Cortex of kidney (tissue), 1 donor: ENCODE results near the gene SPINT4.
"Not testable (repeated sequence)": the region's sequence is repeated elsewhere in the genome, so short reads cannot be mapped to it uniquely, and the experiment has no call there.

Experiments used
- DNase-seq: peaks from one replicate; lab custom pipeline; 2025; lab: John Stamatoyannopoulos, UW

Gene SPINT4

DNA sequence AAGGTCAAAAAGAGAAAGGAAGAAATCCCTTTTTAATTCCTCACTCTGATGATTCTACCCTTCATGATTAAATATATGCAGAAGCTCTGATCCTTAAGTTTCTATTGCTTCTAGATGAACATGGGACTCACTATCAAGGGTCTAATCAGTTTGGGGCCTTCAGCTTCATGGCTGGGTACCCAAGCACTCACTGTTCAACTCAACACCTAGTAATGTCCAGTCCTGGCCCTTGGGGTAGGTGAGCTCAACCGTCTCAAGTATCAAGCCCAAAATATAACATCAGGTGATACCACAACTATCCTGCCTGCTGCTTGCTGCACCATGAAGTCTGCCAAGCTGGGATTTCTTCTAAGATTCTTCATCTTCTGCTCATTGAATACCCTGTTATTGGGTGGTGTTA lies at the start of gene SPINT4:
Gene SPINT4 (plus strand): TSS at position 301 of the 400 bp plus-strand sequence. CDS start 21 bp downstream, at position 322.
- DNase-seq, result no peak

DNA sequence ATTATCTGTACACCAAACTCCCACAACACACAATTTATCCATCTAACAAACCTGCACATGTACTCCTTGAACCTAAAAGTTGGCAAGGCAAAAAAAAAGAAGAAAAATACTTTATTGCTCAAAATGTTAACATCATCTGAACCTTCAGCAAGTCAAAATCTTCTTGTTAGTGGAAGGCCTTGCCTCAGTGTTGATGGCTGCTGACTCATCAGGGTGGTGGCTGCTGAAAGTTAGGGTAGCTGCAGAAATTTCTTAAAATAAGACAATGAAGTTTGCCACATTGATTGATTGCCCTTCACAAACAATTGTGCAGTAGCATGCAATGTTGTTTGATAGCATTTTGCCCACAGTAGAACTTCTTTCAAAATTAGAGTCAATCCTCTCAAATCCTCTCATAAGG lies 49.4 kb upstream of the SPINT4 start:
- no peak for DNase-seq

DNA sequence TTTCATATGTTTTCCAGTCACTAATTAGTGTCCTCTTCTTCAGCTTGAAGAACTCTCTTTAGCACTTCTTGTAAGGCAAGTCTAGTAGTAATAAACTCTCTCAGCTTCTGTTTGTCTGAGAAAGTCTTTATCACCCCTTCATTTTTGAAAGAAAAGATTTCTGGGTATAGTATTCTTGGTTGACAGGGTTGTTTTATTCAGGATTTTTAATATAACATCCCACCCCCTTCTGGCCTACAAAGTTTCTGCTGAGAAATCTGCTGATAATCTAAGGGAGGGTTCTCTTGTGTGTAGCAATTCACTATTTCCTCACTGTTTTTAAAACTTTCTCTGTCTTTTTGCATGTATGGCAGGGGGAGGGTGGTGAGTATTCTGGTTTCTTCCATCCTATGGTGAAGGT lies 42.5 kb upstream of the SPINT4 start:
- DNase-seq, result no peak

DNA sequence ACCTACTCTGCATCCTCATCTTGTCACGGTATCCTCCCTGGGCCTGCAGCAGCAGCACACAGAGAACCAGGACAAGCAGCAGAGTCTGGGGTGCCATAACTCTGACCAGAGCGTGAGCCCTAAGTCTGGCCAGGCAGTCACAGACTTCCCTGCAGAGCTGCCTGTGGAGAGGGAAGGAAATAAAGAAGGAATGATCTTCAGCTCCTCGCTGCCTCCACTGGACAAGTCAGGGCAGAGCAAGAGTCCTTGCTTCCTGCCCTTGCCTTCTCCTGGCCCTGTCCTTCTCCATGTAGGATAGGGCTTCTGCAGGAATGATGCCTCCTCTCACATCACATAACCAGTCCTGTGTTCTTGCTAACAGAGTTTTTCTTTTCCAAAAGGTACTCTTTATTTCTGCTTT lies 36.3 kb upstream of the SPINT4 start:
- DNase-seq, result no peak

DNA sequence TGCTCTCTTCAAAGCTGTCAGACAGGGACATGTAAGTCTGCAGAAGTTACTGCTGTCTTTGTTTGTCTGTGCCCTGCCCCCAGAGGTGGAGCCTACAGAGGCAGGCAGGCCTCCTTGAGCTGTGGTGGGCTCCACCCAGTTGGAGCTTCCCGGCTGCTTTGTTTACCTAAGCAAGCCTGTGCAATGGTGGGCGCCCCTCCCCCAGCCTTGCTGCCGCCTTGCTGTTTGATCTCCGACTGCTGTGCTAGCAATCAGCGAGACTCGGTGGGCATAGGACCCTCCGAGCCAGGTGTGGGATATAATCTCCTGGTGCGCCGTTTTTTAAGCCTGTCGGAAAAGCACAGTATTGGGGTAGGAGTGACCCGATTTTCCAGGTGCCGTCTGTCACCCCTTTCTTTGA lies 28.8 kb upstream of the SPINT4 start:
- DNase-seq, result not testable (repeated sequence)

DNA sequence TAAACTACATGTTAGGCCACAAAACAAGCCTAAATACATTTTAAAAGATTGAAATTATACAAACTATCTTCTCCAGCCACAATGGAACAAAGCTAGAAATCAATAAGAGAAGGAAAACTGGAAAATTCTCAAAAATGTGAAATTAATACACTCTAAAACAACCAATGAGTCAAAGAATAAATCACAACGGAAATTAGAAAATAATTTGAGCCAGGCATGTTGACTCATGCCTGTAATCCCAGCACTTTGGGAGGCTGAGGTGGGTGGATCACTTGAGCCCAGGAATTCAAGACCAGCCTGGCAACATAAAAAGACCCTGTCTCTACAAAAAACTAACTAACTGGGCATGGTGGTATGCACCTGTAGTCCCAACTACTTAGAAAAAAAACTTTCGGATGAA lies 26.7 kb upstream of the SPINT4 start:
- no peak for DNase-seq

DNA sequence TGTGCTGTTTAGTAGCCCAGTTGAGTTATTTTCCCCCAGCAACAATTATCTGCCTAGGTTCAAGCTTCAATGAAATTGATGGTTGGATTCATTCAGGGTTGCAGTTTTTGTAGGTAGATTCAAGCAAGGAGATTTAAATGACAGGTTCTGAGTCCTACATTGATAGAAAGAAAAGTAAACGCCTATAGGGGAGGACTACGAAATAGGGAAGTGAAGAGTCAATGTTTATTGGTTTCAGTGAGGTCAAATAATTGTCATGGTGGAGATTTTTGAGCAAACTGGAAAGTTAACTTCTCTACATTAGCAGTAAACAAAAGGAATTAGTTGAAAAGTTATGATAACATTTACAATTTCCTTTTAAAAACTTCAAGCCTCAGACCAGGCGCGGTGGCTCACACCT lies 21.0 kb upstream of the SPINT4 start:
- no peak for DNase-seq

DNA sequence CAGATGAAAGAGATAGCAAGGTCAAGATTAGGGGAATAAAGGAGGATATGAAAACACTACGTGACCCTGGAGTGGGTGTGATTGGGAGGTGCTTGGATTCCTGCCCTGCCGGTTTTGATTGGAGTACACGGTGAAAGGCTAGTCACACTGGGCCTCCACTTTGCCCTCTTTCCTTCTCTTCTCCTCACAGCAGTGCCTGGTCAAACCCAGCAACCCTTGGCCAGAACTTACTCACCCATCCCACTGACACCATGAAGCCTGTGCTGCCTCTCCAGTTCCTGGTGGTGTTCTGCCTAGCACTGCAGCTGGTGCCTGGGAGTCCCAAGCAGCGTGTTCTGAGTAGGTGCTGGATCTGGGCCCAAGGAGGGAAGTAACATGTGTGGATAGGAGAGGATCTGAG lies 20.3 kb upstream of the SPINT4 start, which contains the start of gene WFDC13:
Gene WFDC13 (plus strand): TSS at position 166 of the 400 bp plus-strand sequence. CDS start 86 bp downstream, at position 252.
- no peak for DNase-seq

DNA sequence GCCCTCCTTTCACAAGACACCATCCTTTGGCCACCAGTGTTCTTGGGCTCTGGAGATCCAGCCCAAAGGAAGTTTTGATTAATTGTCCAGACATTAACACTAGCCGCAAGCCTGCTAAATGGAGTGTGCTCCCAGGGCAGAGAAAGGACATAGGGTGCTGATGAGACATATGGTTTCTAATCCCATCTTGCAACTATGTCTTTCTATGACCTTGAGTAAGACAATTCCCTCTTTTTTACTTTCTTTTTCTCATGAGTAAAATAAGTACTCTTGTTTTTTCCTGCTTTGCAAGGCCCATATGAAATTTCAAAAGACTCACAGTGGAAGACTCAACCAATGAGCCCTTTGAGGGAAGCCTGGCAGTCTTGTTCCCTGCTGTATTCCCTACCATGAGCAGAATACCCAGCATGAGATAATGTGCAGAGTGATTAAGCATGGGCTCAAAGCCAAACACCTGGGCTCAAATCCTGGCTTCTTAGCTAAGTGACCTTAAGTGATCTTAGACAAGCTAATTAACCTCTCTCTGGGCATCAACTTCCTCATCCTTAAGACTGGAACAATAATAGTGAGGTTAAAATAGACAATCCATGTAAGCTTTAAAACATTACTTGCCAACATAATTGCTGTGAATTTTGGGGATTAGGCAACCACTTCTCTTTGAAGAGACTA lies 17.0 kb upstream of the SPINT4 start, which contains the start of gene WFDC10B:
Gene WFDC10B (minus strand): TSS at position 51 of the 669 bp plus-strand sequence. CDS start 19,027 bp downstream, outside the sequence.
- no peak for DNase-seq

DNA sequence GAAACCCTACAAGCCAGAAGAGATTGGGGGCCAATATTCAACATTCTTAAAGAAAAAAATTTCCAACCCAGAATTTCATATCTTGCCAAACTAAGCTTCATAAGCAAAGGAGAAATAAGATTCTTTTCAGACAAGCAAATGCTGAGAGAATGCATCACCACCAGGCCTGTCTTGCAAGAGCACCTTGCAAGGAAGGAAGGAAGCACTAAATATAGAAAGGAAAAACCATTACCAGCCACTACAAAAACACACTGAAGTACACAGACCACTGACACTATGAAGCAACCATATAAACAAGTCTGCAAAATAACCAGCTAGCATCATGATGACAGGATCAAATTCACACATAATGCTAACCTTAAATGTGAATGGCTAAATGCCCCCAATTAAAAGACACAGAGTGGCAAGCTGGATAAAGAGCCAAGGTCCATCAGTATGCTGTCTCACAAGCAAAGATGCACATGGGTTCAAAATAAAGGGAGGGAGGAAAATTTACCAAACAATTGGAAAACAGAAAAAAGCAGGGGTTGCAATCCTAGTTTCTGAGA lies 5.9 kb upstream of the SPINT4 start:
- not testable (repeated sequence) for DNase-seq

DNA sequence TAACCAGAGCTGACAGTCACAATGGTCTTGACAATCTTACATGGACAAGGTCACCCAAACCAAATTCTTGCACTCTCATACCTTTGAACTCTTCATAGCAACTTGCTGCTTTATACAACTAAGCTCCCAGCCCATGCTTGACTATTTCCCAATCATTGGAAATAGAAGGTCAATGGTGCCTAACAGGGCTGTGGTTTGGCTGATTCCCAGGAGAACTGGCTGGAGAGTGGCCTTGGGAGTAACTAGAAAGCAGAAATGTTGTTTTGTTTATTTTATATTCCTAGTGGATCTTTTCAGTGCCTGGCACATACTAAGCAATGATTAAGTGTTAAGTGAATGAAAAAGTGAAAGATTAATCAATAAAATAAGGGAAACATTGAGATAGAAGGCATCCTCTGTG lies 3.0 kb downstream of the SPINT4 start:
- DNase-seq, result no peak

DNA sequence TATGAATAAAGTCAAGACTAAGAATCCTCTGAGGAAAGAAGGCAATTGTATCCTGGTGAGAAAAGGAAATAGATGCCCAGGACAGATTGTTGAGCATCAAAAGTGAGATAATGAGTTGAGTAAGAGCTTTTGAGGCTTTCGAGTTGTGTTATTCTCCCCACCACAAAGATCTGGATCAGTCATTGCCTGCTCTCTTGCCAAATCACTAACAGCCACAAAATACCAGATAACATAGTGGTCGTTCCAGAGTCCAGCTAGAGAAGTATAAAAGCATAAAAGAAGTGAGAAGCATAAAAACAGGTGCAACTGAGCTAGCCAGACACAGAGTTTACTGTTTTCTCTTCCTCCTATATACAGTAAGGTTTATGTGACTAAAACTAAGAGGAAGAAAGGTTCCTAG lies 4.9 kb downstream of the SPINT4 start:
- DNase-seq, result no peak

DNA sequence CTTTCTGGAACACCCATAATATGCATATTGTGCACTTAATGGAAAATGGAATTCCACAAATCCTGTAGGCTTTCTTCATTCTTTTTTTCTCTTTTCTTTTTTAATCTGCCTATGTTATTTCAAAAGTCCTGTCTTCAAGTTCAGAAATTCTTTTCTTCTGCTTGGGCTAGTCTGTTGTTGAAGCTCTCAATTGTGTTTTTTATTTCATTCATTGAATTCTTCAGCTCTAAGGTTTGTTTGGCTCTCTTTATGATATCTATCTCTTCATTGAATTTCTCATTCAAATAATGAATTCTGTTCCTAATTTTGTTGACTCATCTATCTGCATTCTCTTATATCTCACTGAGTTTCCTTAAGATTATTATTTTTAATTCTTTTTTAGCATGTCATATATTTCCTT lies 10.1 kb downstream of the SPINT4 start:
- DNase-seq, result no peak

DNA sequence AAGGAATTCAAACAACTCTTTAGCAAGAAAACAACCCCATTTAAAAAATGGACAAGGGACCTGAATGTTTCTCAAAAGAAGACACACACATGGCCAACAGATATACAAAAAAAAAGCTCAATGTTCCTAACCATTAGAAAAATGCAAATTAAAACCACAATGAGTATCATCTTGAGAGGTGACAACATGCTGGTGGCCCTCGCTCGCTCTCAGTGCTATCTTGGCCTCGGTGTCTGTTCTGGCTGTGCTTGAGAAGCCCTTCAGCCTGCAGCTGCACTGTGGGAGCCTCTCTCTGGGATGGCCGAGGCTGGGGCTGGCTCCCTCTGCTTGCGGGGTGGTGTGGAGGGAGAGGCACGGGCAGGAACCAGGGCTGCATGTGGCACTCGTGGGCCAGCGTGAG lies 13.4 kb downstream of the SPINT4 start:
- DNase-seq, result no peak

DNA sequence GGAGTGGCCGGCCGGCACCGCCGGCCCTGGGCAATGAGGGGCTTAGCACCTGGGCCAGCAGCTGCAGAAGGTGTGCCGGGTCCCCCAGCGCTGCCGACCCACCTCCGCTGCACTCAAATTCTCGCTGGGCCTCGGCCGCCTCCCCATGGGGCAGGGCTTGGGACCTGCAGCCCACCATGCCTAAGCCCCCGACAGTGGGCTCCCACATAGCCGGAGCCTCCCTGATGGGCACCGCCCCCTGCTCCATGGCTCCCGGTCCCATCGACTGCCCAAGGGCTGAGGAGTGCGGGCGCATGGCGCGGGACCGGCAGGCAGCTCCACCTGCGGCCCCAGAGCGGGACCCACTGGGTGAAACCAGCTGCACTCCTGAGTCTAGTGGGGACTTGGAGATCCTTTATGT lies 13.8 kb downstream of the SPINT4 start:
- no peak for DNase-seq

DNA sequence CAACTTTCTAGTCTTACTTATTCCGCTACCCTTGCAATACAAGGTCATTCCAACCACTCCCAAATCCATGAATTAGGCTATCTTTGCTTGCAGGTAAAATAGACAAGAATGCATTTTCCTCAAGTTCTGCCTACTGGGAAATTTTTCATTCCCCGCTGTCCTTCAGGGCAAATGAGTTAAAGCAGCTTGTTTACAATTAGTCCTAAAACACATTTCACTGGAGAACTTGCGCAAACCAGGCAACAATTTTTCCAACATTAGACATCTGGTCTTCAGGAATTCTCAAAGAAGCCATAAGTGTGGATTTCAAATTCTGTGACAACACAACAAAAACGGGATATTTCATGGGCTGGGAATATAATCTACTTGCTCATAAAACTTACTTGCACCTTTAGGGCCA lies 20.4 kb downstream of the SPINT4 start:
- DNase-seq, result no peak

DNA sequence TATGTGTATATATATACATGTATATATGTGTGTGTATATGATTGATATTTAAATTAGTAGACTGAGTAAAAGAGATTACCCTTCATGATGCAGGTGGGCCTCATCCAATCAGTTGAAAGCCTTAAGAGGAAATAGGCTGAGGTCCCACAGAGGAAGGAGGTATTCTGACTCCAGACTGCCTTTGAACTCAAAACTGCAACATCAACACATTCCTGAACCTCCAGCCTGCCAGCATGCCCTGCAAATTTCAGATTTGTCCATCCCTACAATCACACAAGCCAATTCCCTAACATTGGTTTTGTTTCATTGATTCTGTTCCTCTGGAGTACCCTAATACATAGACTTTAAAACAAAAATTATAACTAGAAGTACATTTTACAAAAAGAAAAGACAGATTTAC lies 22.9 kb downstream of the SPINT4 start:
- no peak for DNase-seq

DNA sequence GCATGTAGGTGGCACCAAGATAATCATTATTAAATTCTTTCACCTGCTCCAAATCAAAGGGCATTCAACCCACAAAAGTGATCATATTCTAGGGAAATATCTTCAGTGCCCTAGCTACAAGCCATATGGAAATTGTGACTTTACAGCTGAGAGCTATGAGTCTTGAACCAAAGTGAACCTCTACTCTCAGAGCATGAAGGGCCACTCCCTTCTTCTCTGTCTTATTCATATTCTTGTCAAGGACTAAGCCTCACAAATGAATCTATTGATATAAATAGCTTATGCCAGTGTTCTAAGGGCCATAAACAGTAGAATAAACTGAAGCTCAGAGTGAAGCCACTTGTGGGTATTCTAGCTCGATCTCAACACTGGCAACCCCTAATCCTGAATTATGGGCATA lies 29.6 kb downstream of the SPINT4 start:
- no peak for DNase-seq

DNA sequence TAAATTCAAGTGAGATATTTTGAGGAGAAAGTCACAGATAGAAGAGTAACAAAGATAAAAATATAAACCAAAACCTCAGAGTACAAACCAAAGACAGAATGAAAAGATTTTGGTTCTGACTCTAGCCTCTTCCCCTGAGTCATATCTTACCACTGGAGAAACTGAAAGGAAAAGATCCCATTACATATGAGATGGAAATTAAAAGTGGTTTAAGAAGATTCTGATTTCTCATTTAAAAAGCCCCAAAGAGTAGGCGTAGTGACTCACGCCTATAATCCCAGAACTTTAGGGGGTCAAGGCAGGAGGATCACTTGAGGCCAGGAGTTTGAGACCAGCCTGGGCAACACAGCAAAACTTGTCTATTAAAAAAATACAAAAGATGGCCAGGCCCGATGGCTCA lies 30.6 kb downstream of the SPINT4 start:
- DNase-seq, result no peak

DNA sequence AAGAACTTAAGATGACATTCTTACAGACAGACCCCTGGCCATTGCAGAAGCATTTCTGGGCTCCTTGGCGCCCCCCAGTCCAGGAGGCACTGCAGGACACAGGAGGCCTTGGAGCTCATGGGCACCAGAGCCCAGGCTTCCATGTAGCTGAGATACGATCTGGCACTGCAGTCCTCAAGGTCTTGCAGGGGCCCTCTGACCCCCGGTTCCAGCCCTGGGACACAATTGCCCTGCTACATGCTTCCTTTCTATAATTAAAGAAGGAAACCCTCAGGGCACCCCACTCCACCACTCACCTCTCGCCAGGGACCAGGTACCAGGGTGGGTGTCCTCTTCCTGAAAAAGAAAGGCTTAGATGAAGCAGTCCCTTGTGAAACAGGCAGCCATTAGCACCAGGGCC lies 35.9 kb downstream of the SPINT4 start:
- DNase-seq, result no peak

DNA sequence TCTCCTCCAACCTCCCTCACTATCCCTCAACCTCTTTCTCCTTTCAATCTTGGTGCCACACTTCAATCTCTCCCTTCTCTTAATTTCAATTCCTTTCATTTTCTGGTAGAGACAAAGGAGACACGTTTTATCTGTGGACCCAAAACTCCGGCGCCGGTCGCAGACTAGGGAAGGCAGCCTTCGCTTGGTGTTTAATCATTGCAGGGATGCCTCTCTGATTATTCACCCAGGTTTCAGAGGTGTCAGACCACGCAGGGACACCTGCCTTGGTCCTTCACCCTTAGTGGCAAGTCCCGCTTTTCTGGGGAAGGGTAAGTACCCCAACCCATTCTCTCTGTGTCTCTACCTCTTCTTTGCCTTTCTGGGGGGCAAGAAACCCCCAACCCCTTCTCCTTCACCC lies 37.8 kb downstream of the SPINT4 start:
- not testable (repeated sequence) for DNase-seq

DNA sequence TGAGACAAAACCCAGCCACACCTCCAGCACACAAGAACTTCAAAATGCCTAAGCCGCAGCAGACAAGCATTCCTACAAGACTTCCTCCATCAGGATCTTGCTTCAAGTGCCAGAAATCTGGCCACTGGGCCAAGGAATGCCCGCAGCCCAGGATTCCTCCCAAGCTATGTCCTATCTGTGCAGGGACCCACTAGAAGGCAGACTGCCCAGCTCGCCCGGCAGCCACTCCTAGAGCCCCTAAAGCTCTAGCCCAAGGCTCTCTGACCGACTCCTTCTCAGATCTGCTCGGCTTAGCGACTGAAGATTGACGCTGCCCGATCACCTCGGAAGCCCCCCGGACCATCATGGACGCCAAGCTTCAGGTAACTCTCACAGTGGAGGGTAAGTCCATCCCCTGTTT lies 39.8 kb downstream of the SPINT4 start:
- not testable (repeated sequence) for DNase-seq

DNA sequence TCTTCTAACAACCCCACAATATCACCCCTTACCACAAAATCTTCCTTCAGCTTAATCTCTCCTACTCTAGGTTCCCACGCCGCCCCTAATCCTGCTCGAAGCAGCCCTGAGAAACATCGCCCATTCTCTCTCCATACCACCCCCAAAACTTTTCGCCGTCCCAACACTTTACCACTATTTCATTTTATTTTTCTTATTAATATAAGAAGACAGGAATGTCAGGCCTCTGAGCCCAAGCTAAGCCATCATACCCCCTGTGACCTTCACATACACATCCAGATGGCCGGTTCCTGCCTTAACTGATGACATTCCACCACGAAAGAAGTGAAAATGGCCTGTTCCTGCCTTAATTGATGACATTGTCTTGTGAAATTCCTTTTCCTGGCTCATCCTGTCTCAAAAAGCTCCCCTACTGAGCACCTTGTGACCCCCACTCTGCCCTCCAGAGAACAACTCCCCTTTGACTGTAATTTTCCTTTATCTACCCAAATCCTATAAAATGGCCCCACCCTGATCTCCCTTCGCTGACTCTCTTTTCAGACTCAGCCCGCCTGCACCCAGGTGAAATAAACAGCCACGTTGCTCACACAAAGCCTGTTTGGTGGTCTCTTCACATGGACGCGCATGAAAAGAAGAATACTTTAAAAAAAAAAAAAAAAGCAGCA lies 42.6 kb downstream of the SPINT4 start:
- not testable (repeated sequence) for DNase-seq
